IMR-90 (cell line): ENCODE results near the gene CUL7. TPM values are rescaled to one million over a fixed set of nuclear protein-coding genes. Genes with fewer than 3 reads are reported as not detected.
A peak's percentile ranks its signal among the peaks of the same experiment; 100 is the strongest.

Source experiments
- ATAC-seq: fragments of 200-7000 bp; cut with Tn5 transposase; 2 replicates; pipeline ENCODE4 v1.9.1; 2020; ENCODE audit warnings: low read depth, mild to moderate bottlenecking, moderate library complexity
- BruUV-seq: library from RNA; stranded (reverse); fragments of 400-500 nt; replicated peaks from 2 replicates; lab custom pipeline; 2021; lab: Mats Ljungman, UMichigan
- CTCF ChIA-PET: fragments of 300-600 bp; formaldehyde crosslinking; extraction: SDS; loops from one replicate; lab custom pipeline; 2021; ENCODE audit warnings: antibody characterized with exemption; lab: Yijun Ruan, JAX
- POLR2A ChIA-PET: fragments of 300-600 bp; sonication (Branson Sonifier 250); formaldehyde crosslinking; loops from one replicate; lab custom pipeline; 2022; ENCODE audit warnings: antibody characterized with exemption; ENCODE audit not compliant: unreplicated experiment; lab: Charles Lee
- DNase-seq: peaks from one replicate; pipeline ENCODE4 v3.0.0; 2013
- H2AFZ ChIP-seq: replicated peaks from 2 replicates; pipeline ENCODE3; 2013; ENCODE audit warnings: low read length, mild to moderate bottlenecking; ENCODE audit not compliant: poor library complexity
- H2AK5ac ChIP-seq: 2 replicates; pipeline ENCODE4 v1.6.1; 2013; ENCODE audit warnings: low read depth, low read length, inconsistent platforms
- H2AK9ac ChIP-seq: replicated peaks from 2 replicates; pipeline ENCODE3; 2013; ENCODE audit warnings: mild to moderate bottlenecking, low read depth, low read length, moderate library complexity; ENCODE audit not compliant: poor library complexity
- H2BK120ac ChIP-seq: 2 replicates; pipeline ENCODE4 v1.6.1; 2013; ENCODE audit warnings: low read depth, low read length, inconsistent platforms
- H2BK15ac ChIP-seq: 3 replicates; pipeline ENCODE4 v1.6.1; 2013; ENCODE audit warnings: low read depth, low read length, inconsistent platforms
- H2BK20ac ChIP-seq: 2 replicates; pipeline ENCODE4 v1.6.1; 2013; ENCODE audit warnings: low read depth, mild to moderate bottlenecking, inconsistent platforms, low read length, moderate library complexity
- H2BK5ac ChIP-seq: 2 replicates; pipeline ENCODE4 v1.6.1; 2013; ENCODE audit warnings: mild to moderate bottlenecking, low read depth, low read length, inconsistent platforms; ENCODE audit not compliant: poor library complexity, severe bottlenecking
- H3K14ac ChIP-seq: replicated peaks from 2 replicates; pipeline ENCODE4 v1.6.1; 2013; ENCODE audit warnings: low read depth, low read length, inconsistent platforms
- H3K18ac ChIP-seq: 2 replicates; pipeline ENCODE4 v1.6.1; 2013; ENCODE audit warnings: low read depth, low read length, control low read depth
- H3K23ac ChIP-seq: 2 replicates; pipeline ENCODE4 v1.6.1; 2013; ENCODE audit warnings: low read depth, low read length, inconsistent platforms
- H3K27ac ChIP-seq: 2 replicates; pipeline ENCODE4 v1.5.1; 2013; ENCODE audit warnings: mild to moderate bottlenecking, control low read depth, low read length; ENCODE audit not compliant: insufficient read depth
- H3K27me3 ChIP-seq: 2 replicates; pipeline ENCODE4 v1.6.1; 2013; ENCODE audit warnings: low read length; ENCODE audit not compliant: control insufficient read depth, insufficient read depth
- H3K36me3 ChIP-seq: 2 replicates; pipeline ENCODE4 v1.6.1; 2013; ENCODE audit warnings: low read length, mixed read lengths; ENCODE audit not compliant: control insufficient read depth, insufficient read depth
- H3K4ac ChIP-seq: 2 replicates; pipeline ENCODE4 v1.6.1; 2013; ENCODE audit warnings: low read depth, low read length, inconsistent platforms
- H3K4me1 ChIP-seq: 2 replicates; pipeline ENCODE4 v1.6.1; 2013; ENCODE audit warnings: low read length, mixed read lengths; ENCODE audit not compliant: control insufficient read depth, insufficient read depth
- H3K4me2 ChIP-seq: 2 replicates; pipeline ENCODE4 v1.6.1; 2013; ENCODE audit warnings: low read depth, mild to moderate bottlenecking, control low read depth, low read length, moderate library complexity
- H3K4me3 ChIP-seq: 2 replicates; pipeline ENCODE4 v1.5.1; 2013; ENCODE audit warnings: low read depth, mild to moderate bottlenecking, control low read depth, low read length, moderate library complexity; ENCODE audit not compliant: insufficient read depth
- H3K56ac ChIP-seq: 2 replicates; pipeline ENCODE4 v1.6.1; 2013; ENCODE audit warnings: low read length, inconsistent platforms; ENCODE audit not compliant: insufficient read depth; ENCODE audit errors: extremely low read depth
- H3K79me1 ChIP-seq, 2 experiments: 2 replicates each; pipeline ENCODE4 v1.6.1; 2013; ENCODE audit warnings: low read length in 2 of 2, inconsistent platforms in 1 of 2, low read depth in 1 of 2
- H3K9ac ChIP-seq: 2 replicates; pipeline ENCODE4 v1.6.1; 2013; ENCODE audit warnings: low read depth, low read length, control low read depth
- H3K9me1 ChIP-seq: 2 replicates; pipeline ENCODE4 v1.6.1; 2013; ENCODE audit warnings: low read length, inconsistent platforms; ENCODE audit not compliant: insufficient read depth
- H3K9me3 ChIP-seq: 2 replicates; pipeline ENCODE4 v1.6.1; 2013; ENCODE audit warnings: low read length; ENCODE audit not compliant: control insufficient read depth, insufficient read depth
- H4K20me1 ChIP-seq: 2 replicates; pipeline ENCODE4 v1.6.1; 2013; ENCODE audit warnings: low read length, inconsistent platforms; ENCODE audit not compliant: insufficient read depth
- H4K5ac ChIP-seq: 2 replicates; pipeline ENCODE4 v1.6.1; 2013; ENCODE audit warnings: mild to moderate bottlenecking, low read depth, low read length, control low read depth
- H4K8ac ChIP-seq, 2 experiments: 2 replicates each; pipeline ENCODE4 v1.6.1; 2013; ENCODE audit warnings: low read depth in 2 of 2, low read length in 2 of 2, control low read depth in 1 of 2, inconsistent platforms in 1 of 2
- H4K91ac ChIP-seq: 2 replicates; pipeline ENCODE4 v1.6.1; 2013; ENCODE audit warnings: low read depth, low read length, inconsistent platforms; ENCODE audit not compliant: insufficient read depth
- BHLHE40 ChIP-seq: fragments of 150-350 bp; IDR thresholded peaks from 2 replicates; pipeline ENCODE4 v1.6.1; 2016; ENCODE audit warnings: mild to moderate bottlenecking, low read depth, low read length
- CEBPB ChIP-seq: IDR thresholded peaks from 2 replicates; pipeline ENCODE4 v1.6.1; 2012; ENCODE audit warnings: low read depth, low read length, improper control_type of control experiment
- CHD1 ChIP-seq: IDR thresholded peaks from 2 replicates; pipeline ENCODE4 v1.6.1; 2012; ENCODE audit warnings: low read depth, low read length, improper control_type of control experiment
- FOS ChIP-seq: fragments of 150-350 bp; IDR thresholded peaks from 2 replicates; pipeline ENCODE4 v1.6.1; 2016; ENCODE audit warnings: low read depth, low read length
- MAFK ChIP-seq: IDR thresholded peaks from 2 replicates; pipeline ENCODE4 v1.6.1; 2012; ENCODE audit warnings: low read depth, low read length, improper control_type of control experiment
- MAZ ChIP-seq: IDR thresholded peaks from 2 replicates; pipeline ENCODE4 v1.6.1; 2012; ENCODE audit warnings: low read depth, mild to moderate bottlenecking, low read length, improper control_type of control experiment, moderate library complexity, borderline replicate concordance
- MXI1 ChIP-seq: IDR thresholded peaks from 2 replicates; pipeline ENCODE4 v1.6.1; 2012; ENCODE audit warnings: low read depth, mild to moderate bottlenecking, low read length, moderate library complexity, borderline replicate concordance
- NFE2L2 ChIP-seq: fragments of 150-350 bp; IDR thresholded peaks from 2 replicates; pipeline ENCODE4 v1.6.1; 2016; ENCODE audit warnings: low read depth, mild to moderate bottlenecking, low read length
- RAD21 ChIP-seq: IDR thresholded peaks from 2 replicates; pipeline ENCODE4 v1.6.1; 2012; ENCODE audit warnings: low read length, improper control_type of control experiment
- RFX5 ChIP-seq: IDR thresholded peaks from 2 replicates; pipeline ENCODE4 v1.8.0; 2012; ENCODE audit warnings: low read depth, mild to moderate bottlenecking, low read length, moderate library complexity
- WGBS, 2 experiments: methylation state at CpG; one replicate each; pipeline versions ENCODE4 v1.1.5 to v1.1.7; 2013; ENCODE audit warnings: missing lambda C conversion rate in 2 of 2; ENCODE audit not compliant: insufficient read length in 1 of 2; ENCODE audit errors: extremely low coverage in 2 of 2; 5-methylcytosine and 5-hydroxymethylcytosine counted together
- dilution Hi-C: fragments of 300-500 bp; cut with HindIII; formaldehyde crosslinking; loops from one replicate; pipeline ENCODE4 v1.14.3; 2018; ENCODE audit warnings: low sequenced_read_pairs; ENCODE audit not compliant: unreplicated experiment
- in situ Hi-C: fragments of 300-500 bp; cut with MboI; formaldehyde crosslinking; loops from 3 replicates; pipeline ENCODE4 v1.14.3; 2019; ENCODE audit warnings: low sequenced_read_pairs, inconsistent platforms, mixed read lengths
- intact Hi-C: fragments of 100-400 bp; cut with micrococcal nuclease; formaldehyde crosslinking; loops from 2 replicates; pipeline ENCODE4 v1.10.0; 2022
- polyA plus RNA-seq, 3 experiments: library from polyadenylated mRNA; depleted of rRNA; stranded (reverse); fragments of >200 nt; gene quantifications; 2 replicates each; pipeline ENCODE4 v1.2.3, GENCODE V29; 2012; ENCODE audit warnings: low replicate concordance in 1 of 3
- total RNA-seq: library from RNA; depleted of rRNA; stranded (reverse); fragments of >200 nt; gene quantifications from 2 replicates; pipeline ENCODE4 v1.2.3, GENCODE V29; 2012
- TF ChIP-seq, protein P1 (sequence below): conservative IDR thresholded peaks from 2 replicates; pipeline ENCODE4 v1.5.1; 2012; ENCODE audit warnings: mild to moderate bottlenecking, low read depth, low read length, improper control_type of control experiment
- TF ChIP-seq, protein P2 (sequence below): fragments of 150-350 bp; IDR thresholded peaks from 2 replicates; pipeline ENCODE4 v1.6.1; 2017; ENCODE audit warnings: mild to moderate bottlenecking, antibody characterized with exemption, low read length, low read depth
- TF ChIP-seq, protein P3 (sequence below): fragments of 150-350 bp; IDR thresholded peaks from 2 replicates; pipeline ENCODE4 v1.6.1; 2016; ENCODE audit warnings: low read depth, mild to moderate bottlenecking, low read length, moderate library complexity, borderline replicate concordance

Gene CUL7
- total and polyA plus RNA-seq, 2 of the 4 experiments (the other 2 are of a cell fraction): 38.0 to 39.3 TPM

DNA sequence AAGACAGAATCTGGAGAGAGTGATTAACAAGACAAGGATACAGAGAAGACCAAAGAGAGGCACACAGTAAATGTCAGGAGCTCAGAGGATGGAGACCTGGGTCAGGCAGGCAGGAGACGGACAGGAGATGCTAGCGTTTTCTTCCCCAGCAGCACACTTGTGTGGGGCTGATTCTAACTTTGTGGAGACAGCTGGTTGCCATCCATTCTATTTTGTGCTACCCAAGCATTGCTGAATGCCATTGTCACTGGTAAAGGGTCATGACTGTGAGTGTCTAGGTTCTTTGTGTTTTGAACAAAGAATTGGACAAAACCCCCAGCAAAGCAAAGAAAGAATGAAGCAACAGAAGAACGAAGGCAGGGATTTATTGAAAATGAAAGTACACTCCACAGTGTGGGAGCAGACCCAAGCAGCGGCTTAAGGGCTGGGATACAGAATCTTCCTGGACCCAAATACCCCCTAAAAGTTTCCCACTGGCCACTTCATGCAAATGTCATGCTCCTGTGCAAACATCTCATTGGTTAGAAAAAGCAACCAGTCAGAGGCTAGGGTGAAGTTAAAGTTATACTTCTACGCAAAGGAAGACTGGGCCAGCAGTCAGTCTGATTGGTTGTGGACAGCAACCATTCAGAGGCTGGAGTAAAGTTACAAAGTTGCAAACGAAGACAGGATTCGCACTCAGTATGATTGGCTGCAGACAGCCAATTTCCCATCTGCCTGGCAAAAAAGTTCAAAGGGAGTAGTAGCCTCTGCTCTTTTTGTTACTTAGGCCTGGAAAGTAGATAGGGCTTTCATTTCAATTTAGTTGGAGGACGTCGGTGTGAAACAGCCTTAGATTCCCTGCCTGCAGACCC is 40.0 kb upstream of the CUL7 start:
- Histone ChIP-seq H3K56ac (0 out of 2 replicates have a peak overlapping the region, but pooled peaks have one; percentile 7), H2BK5ac (peak overlapping the region; percentile 25), H3K27me3 (no peaks in the 10 kb centered on the region), H3K27ac (peak overlapping the region; percentile 30), H2BK120ac (no peak overlapping the region), H3K14ac (peak overlapping the region; percentile 80), H3K18ac (no peak overlapping the region), H2BK20ac (no peak overlapping the region; the same call in 1 of the 2 replicates), H4K91ac (peak overlapping the region; percentile 83), H3K36me3 (no peaks in the 10 kb centered on the region), H2AK9ac (peak overlapping the region; percentile 55), H3K23ac (peak overlapping the region; percentile 78), H3K4me3 (peak overlapping the region; percentile 4; the same call in 1 of the 2 replicates), H3K79me1 (peaks cover 40 to 90% of the 10 kb centered on the region in 2 experiments), H3K4me1 (peaks cover 48% of the 10 kb centered on the region), H3K9me3 (no peaks in the 10 kb centered on the region), H3K9me1 (peaks cover 26% of the 10 kb centered on the region), H3K4me2 (peak overlapping the region; percentile 81), H3K9ac (peak overlapping the region; percentile 21; the same call in 1 of the 2 replicates), H2AFZ (peak overlapping the region; percentile 59), H4K20me1 (peaks cover 64% of the 10 kb centered on the region), H4K8ac (peak overlapping the region; percentile 86 to 89), H4K5ac (peak overlapping the region; percentile 1; the same call in 1 of the 2 replicates), H3K4ac (peak overlapping the region; percentile 79), H2BK15ac (peak overlapping the region; percentile 79; the same call in 1 of the 3 replicates), H2AK5ac (peak overlapping the region; percentile 80)
- intact Hi-C loops: no loop called here
- dilution Hi-C loops: no loop called here
- WGBS, 2 experiments: 67% methylated on average over 2 of the region's 9 CpGs; no CpG with 5 or more reads in 1 of the 2 experiments
- peak; percentile 57 for DNase-seq
- ChIA-PET CTCF (no interaction called here), POLR2A (no interaction called here)
- ATAC-seq: 0 out of 2 replicates have a peak, but pooled peaks have one; percentile 2
- BruUV-seq: no TSS peak
- in situ Hi-C loops: no loop called here
- TF ChIP-seq, protein P1, sequence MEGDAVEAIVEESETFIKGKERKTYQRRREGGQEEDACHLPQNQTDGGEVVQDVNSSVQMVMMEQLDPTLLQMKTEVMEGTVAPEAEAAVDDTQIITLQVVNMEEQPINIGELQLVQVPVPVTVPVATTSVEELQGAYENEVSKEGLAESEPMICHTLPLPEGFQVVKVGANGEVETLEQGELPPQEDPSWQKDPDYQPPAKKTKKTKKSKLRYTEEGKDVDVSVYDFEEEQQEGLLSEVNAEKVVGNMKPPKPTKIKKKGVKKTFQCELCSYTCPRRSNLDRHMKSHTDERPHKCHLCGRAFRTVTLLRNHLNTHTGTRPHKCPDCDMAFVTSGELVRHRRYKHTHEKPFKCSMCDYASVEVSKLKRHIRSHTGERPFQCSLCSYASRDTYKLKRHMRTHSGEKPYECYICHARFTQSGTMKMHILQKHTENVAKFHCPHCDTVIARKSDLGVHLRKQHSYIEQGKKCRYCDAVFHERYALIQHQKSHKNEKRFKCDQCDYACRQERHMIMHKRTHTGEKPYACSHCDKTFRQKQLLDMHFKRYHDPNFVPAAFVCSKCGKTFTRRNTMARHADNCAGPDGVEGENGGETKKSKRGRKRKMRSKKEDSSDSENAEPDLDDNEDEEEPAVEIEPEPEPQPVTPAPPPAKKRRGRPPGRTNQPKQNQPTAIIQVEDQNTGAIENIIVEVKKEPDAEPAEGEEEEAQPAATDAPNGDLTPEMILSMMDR: no peak
- TF ChIP-seq MAZ: no peak
- TF ChIP-seq CHD1: no peak
- TF ChIP-seq CEBPB: no peak
- TF ChIP-seq RAD21: no peak
- TF ChIP-seq, protein P2, sequence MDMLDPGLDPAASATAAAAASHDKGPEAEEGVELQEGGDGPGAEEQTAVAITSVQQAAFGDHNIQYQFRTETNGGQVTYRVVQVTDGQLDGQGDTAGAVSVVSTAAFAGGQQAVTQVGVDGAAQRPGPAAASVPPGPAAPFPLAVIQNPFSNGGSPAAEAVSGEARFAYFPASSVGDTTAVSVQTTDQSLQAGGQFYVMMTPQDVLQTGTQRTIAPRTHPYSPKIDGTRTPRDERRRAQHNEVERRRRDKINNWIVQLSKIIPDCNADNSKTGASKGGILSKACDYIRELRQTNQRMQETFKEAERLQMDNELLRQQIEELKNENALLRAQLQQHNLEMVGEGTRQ: no peak
- TF ChIP-seq, protein P3, sequence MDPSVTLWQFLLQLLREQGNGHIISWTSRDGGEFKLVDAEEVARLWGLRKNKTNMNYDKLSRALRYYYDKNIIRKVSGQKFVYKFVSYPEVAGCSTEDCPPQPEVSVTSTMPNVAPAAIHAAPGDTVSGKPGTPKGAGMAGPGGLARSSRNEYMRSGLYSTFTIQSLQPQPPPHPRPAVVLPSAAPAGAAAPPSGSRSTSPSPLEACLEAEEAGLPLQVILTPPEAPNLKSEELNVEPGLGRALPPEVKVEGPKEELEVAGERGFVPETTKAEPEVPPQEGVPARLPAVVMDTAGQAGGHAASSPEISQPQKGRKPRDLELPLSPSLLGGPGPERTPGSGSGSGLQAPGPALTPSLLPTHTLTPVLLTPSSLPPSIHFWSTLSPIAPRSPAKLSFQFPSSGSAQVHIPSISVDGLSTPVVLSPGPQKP: no peak
- no peak for TF ChIP-seq BHLHE40
- no peak for TF ChIP-seq FOS
- TF ChIP-seq NFE2L2: no peak
- no peak for TF ChIP-seq MAFK
- TF ChIP-seq RFX5: no peak
- no peak for TF ChIP-seq MXI1
